B cell (primary cell): ENCODE results near the gene MTUS2. TPM values are rescaled to one million over a fixed set of nuclear protein-coding genes. Genes with fewer than 3 reads are reported as not detected.

ENCODE experiments used
- ATAC-seq: fragments of 200-7000 bp; cut with Tn5 transposase; one replicate; pipeline ENCODE4 v1.10.0; 2021; ENCODE audit warnings: low read depth, mild to moderate bottlenecking, moderate number of reproducible peaks, moderate library complexity
- CTCF ChIA-PET: fragments of 350-600 bp; sonication (Branson Sonifier 250); formaldehyde crosslinking; loops from one replicate; lab custom pipeline; 2021; ENCODE audit warnings: antibody characterized with exemption, inconsistent platforms; lab: Charles Lee
- POLR2A ChIA-PET: fragments of 350-600 bp; sonication (Branson Sonifier 250); formaldehyde crosslinking; loops from one replicate; lab custom pipeline; 2021; ENCODE audit warnings: antibody characterized with exemption; lab: Charles Lee
- DNase-seq: peaks from one replicate; pipeline ENCODE4 v3.0.0; 2013
- H2AFZ ChIP-seq: 2 replicates; pipeline ENCODE4 v1.6.1; 2012; ENCODE audit warnings: mild to moderate bottlenecking, low read depth, low read length; ENCODE audit not compliant: insufficient read depth, poor library complexity, severe bottlenecking
- H3K27ac ChIP-seq, 2 donors: 1 replicate in 1 of 2; 2 replicates in 1 of 2; pipeline ENCODE4 v1.5.1; 2012 to 2013; ENCODE audit warnings: low read length in 2 of 2, mild to moderate bottlenecking in 2 of 2, moderate library complexity in 1 of 2
- H3K27me3 ChIP-seq, 4 experiments: fragments of 200-600 bp in 1 of 4; sonication (generic) in 1 of 4; replicated peaks in 1 of 4; 1 replicate in 2 of 4; 2 replicates in 2 of 4; pipeline versions ENCODE4 v1.6.1 to v1.7.0; 2013 to 2016; ENCODE audit warnings: low read length in 3 of 4, mild to moderate bottlenecking in 2 of 4, mixed read lengths in 1 of 4, moderate library complexity in 1 of 4; ENCODE audit not compliant: insufficient read depth in 4 of 4, control insufficient read depth in 3 of 4; ENCODE audit errors: control extremely low read depth in 1 of 4
- H3K36me3 ChIP-seq, 2 experiments: replicated peaks in 1 of 2; 1 replicate in 1 of 2; 2 replicates in 1 of 2; pipeline versions ENCODE4 v1.6.1 to v1.7.1; 2013; ENCODE audit warnings: low read length in 1 of 2; ENCODE audit not compliant: insufficient read depth in 2 of 2, control insufficient read depth in 1 of 2; ENCODE audit errors: control extremely low read depth in 1 of 2, extremely low read depth in 1 of 2
- H3K4me1 ChIP-seq, 2 donors: fragments of 200-600 bp in 1 of 2; sonication (generic) in 1 of 2; 1 replicate in 1 of 2; 2 replicates in 1 of 2; pipeline versions ENCODE4 v1.5.1 to v1.6.1; 2013 to 2017; ENCODE audit warnings: low read length in 2 of 2; ENCODE audit not compliant: control insufficient read depth in 2 of 2, insufficient read depth in 2 of 2
- H3K4me2 ChIP-seq: replicated peaks from 2 replicates; pipeline ENCODE3; 2012; ENCODE audit warnings: mild to moderate bottlenecking, low read depth, low read length; ENCODE audit not compliant: poor library complexity, severe bottlenecking
- H3K4me3 ChIP-seq, 5 experiments: fragments of 200-600 bp in 1 of 5; sonication (generic) in 1 of 5; 1 replicate in 3 of 5; 2 replicates in 2 of 5; pipeline versions ENCODE4 v1.5.1 to v1.7.0; 2011 to 2016; ENCODE audit warnings: low read length in 4 of 5, mild to moderate bottlenecking in 4 of 5, low read depth in 2 of 5, control low read depth in 1 of 5, moderate library complexity in 1 of 5; ENCODE audit not compliant: insufficient read depth in 1 of 5; ENCODE audit errors: control extremely low read depth in 1 of 5, extremely low read depth in 1 of 5
- H3K79me2 ChIP-seq: fragments of 200-600 bp; sonication (generic); one replicate; pipeline ENCODE4 v1.6.0; 2016; ENCODE audit warnings: low read length; ENCODE audit not compliant: control insufficient read depth, insufficient read depth
- H3K9ac ChIP-seq: fragments of 200-600 bp; sonication (generic); 2 replicates; pipeline ENCODE4 v1.6.1; 2017; ENCODE audit warnings: mild to moderate bottlenecking, low read length, moderate library complexity
- H3K9me3 ChIP-seq, 3 donors: one replicate each; pipeline versions ENCODE4 v1.6.1 to v1.7.1; 2013; ENCODE audit warnings: low read length in 2 of 3; ENCODE audit not compliant: control insufficient read depth in 2 of 3, insufficient read depth in 1 of 3; ENCODE audit errors: control extremely low read depth in 1 of 3
- H4K20me1 ChIP-seq: 2 replicates; pipeline ENCODE4 v1.6.0; 2012; ENCODE audit warnings: mild to moderate bottlenecking, low read length; ENCODE audit not compliant: insufficient read depth, control insufficient read depth, poor library complexity, severe bottlenecking
- H3K27ac Mint-ChIP-seq: one replicate; pipeline ENCODE4 v1.8.0; 2021; ENCODE audit warnings: mixed read lengths
- H3K27me3 Mint-ChIP-seq: one replicate; pipeline ENCODE4 v1.8.0; 2021; ENCODE audit warnings: mixed read lengths
- H3K4me1 Mint-ChIP-seq: one replicate; pipeline ENCODE4 v1.8.0; 2021; ENCODE audit warnings: mixed read lengths
- H3K4me3 Mint-ChIP-seq: one replicate; pipeline ENCODE4 v1.8.0; 2021; ENCODE audit warnings: mixed read lengths
- H3K9me3 Mint-ChIP-seq: one replicate; pipeline ENCODE4 v1.8.0; 2022; ENCODE audit warnings: mixed read lengths; ENCODE audit not compliant: insufficient read depth
- EZH2 ChIP-seq: IDR thresholded peaks from 2 replicates; pipeline ENCODE4 v1.6.1; 2012; ENCODE audit warnings: borderline replicate concordance, low read depth, mild to moderate bottlenecking, moderate library complexity, low read length; ENCODE audit not compliant: insufficient read depth, poor library complexity, severe bottlenecking
- whole genome bisulfite sequencing: methylation state at CpG from one replicate; pipeline ENCODE4 v1.1.5; 2013; ENCODE audit warnings: missing lambda C conversion rate; ENCODE audit not compliant: insufficient coverage; 5-methylcytosine and 5-hydroxymethylcytosine counted together
- intact Hi-C: fragments of 100-400 bp; cut with micrococcal nuclease; formaldehyde crosslinking; loops from one replicate; pipeline ENCODE4 v1.10.0; 2022
- polyA plus RNA-seq: library from polyadenylated mRNA; depleted of rRNA; stranded (reverse); fragments of >200 nt; gene quantifications from 2 replicates; pipeline ENCODE4 v1.2.3, GENCODE V29; 2012
- total RNA-seq, 2 donors: library from RNA; stranded (reverse); fragments of 120-200 nt in 1 of 2; gene quantifications; 1 replicate in 1 of 2; 2 replicates in 1 of 2; pipeline versions ENCODE4 v1.2.3 to v1.2.4, GENCODE V29; 2013 to 2022
- TF ChIP-seq, protein P1 (sequence below): fragments of 200-600 bp; IDR thresholded peaks from one replicate; pipeline ENCODE4 v1.8.0; 2022; ENCODE audit warnings: antibody characterized with exemption, mild to moderate bottlenecking

The MTUS2 gene
- total and polyA plus RNA-seq, 2 donors (not counting 1 experiment from before 2014, with no cell fraction given) = 0.12 TPM; not detected in 1

DNA sequence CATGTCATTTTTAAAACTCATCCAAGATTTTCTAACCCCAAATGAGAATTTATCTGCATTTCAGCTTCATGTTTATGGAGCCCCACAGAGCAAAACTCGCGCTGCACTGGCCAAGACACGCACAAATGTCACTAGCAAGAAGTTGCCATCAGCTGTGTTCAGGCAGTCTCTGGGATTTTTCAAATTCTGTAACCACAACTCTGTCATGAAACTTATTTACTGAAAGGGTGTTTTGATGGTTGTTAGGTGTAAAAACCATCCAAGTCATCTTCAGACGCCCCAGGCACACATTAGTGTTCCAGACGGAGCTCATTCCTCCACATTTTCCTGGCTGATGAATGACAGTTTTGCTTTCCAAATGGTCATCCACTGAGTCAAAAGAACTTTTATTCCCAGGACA is 712.0 kb downstream of the MTUS2 start:
- H3K4me1 Mint-ChIP-seq = no peaks in the 10 kb centered on the region
- no peak overlapping the region for H2AFZ ChIP-seq
- ChIA-PET POLR2A (no interaction called here), CTCF (no interaction called here)
- no peaks in the 10 kb centered on the region for H3K27me3 Mint-ChIP-seq
- 100% methylated on average over 4 of the region's 5 CpGs for WGBS
- intact Hi-C loops = no loop called here
- H3K4me2 ChIP-seq = no peak overlapping the region
- TF ChIP-seq EZH2 = no peak
- TF ChIP-seq, protein P1, sequence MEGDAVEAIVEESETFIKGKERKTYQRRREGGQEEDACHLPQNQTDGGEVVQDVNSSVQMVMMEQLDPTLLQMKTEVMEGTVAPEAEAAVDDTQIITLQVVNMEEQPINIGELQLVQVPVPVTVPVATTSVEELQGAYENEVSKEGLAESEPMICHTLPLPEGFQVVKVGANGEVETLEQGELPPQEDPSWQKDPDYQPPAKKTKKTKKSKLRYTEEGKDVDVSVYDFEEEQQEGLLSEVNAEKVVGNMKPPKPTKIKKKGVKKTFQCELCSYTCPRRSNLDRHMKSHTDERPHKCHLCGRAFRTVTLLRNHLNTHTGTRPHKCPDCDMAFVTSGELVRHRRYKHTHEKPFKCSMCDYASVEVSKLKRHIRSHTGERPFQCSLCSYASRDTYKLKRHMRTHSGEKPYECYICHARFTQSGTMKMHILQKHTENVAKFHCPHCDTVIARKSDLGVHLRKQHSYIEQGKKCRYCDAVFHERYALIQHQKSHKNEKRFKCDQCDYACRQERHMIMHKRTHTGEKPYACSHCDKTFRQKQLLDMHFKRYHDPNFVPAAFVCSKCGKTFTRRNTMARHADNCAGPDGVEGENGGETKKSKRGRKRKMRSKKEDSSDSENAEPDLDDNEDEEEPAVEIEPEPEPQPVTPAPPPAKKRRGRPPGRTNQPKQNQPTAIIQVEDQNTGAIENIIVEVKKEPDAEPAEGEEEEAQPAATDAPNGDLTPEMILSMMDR = no peak
- no peaks in the 10 kb centered on the region for H3K9me3 Mint-ChIP-seq
- H3K4me1 ChIP-seq = no peaks in the 10 kb centered on the region
- no peak overlapping the region for H3K27ac Mint-ChIP-seq
- no peak overlapping the region for H3K4me3 Mint-ChIP-seq
- no peak overlapping the region for H3K9ac ChIP-seq
- peaks cover 0 to 43% of the 10 kb centered on the region in 2 experiments for H3K36me3 ChIP-seq
- no peak overlapping the region for H3K27ac ChIP-seq
- DNase-seq (no peak), ATAC-seq (no peak)
- H3K4me3 ChIP-seq = no peak overlapping the region
- no peaks in the 10 kb centered on the region for H4K20me1 ChIP-seq
- no peaks in the 10 kb centered on the region for H3K9me3 ChIP-seq
- H3K27me3 ChIP-seq = no peaks in the 10 kb centered on the region
- H3K79me2 ChIP-seq = peaks cover under 1% of the 10 kb centered on the region

DNA sequence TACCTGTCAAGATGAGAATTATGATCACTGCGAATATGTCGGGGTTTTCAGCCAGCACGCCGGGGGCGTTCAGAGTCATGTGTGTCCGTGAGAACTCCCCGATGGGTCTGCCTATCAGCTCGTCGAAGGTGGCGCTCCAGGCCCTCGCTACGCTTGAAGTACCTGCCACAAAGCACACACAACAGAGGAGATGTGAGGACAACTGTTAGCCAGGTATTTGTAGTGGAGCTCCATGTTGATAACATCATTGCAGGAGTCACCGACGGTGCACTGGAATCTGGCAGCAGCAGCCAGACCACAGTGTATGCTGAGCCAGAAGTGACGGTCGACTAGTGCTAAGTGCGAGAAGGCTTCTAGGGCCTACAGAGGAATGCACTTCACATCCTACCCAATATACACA is 712.7 kb downstream of the MTUS2 start:
- Histone ChIP-seq H3K9me3 (no peaks in the 10 kb centered on the region), H3K27ac (no peak overlapping the region), H2AFZ (no peak overlapping the region), H3K9ac (no peak overlapping the region), H3K4me2 (no peak overlapping the region), H3K27me3 (no peaks in the 10 kb centered on the region), H3K4me1 (no peaks in the 10 kb centered on the region), H4K20me1 (no peaks in the 10 kb centered on the region), H3K36me3 (peaks cover 0 to 38% of the 10 kb centered on the region in 2 experiments), H3K4me3 (no peak overlapping the region), H3K79me2 (peaks cover 3% of the 10 kb centered on the region)
- Mint-ChIP-seq H3K9me3 (no peaks in the 10 kb centered on the region), H3K4me3 (no peak overlapping the region), H3K27me3 (no peaks in the 10 kb centered on the region), H3K27ac (no peak overlapping the region), H3K4me1 (no peaks in the 10 kb centered on the region)
- POLR2A ChIA-PET = no interaction called here
- CTCF ChIA-PET = interaction anchor here (1.0 kb wide), 1 partner anchor 25 kb away, joined by 3 read pairs; no protein-coding TSS in a partner anchor
- DNase-seq = no peak
- TF ChIP-seq EZH2 = no peak
- TF ChIP-seq, protein P1 = no peak
- over 99% methylated on average over 12 of the region's 17 CpGs for WGBS
- intact Hi-C loops = no loop called here
- ATAC-seq = no peak
